Lower leg skin (tissue), 4 donors: ENCODE results near the gene C20orf96. TPM values are rescaled to one million over a fixed set of nuclear protein-coding genes. Genes with fewer than 3 reads are reported as not detected.
A peak's percentile ranks its signal among the peaks of the same experiment; 100 is the strongest.

Experiments
- DNase-seq, 2 donors: peaks; one replicate each; pipeline ENCODE4 v3.0.0-alpha.2; 2019; ENCODE audit warnings: low spot score in 2 of 2
- H3K4me3 ChIP-seq: fragments of 200-600 bp; sonication (generic); 2 replicates; pipeline ENCODE4 v1.5.1; 2017; ENCODE audit warnings: mild to moderate bottlenecking, low read depth; ENCODE audit not compliant: poor library complexity, severe bottlenecking
- POLR2A ChIP-seq, 2 donors: fragments of 450-650 bp; IDR thresholded peaks; one replicate each; pipeline ENCODE4 v1.6.1; 2016 to 2017; ENCODE audit warnings: antibody characterized with exemption in 2 of 2, mild to moderate bottlenecking in 1 of 2, moderate library complexity in 1 of 2
- WGBS, 2 donors: methylation state at CpG; one replicate each; pipeline ENCODE4 v1.1.5; 2018; 5-methylcytosine and 5-hydroxymethylcytosine counted together
- intact Hi-C: fragments of 100-400 bp; cut with DNase I; formaldehyde crosslinking; loops from one replicate; pipeline ENCODE4 v1.15.0; 2023; ENCODE audit warnings: low total_unique reads
- total RNA-seq, 4 donors: library from RNA; depleted of rRNA; stranded (reverse); fragments of >200 nt; gene quantifications; one replicate each; pipeline ENCODE4 v1.1.0, GENCODE V29; 2016
- TF ChIP-seq, protein P1 (sequence below), 3 donors: fragments of 450-650 bp; IDR thresholded peaks; one replicate each; pipeline ENCODE4 v1.5.1; 2016; ENCODE audit warnings: antibody characterized with exemption in 3 of 3, mild to moderate bottlenecking in 3 of 3, moderate library complexity in 2 of 3

C20orf96 gene
- total RNA-seq, 4 donors from 2014 or later, result 0.36 to 0.59 (median 0.52) TPM; not detected in 1

DNA sequence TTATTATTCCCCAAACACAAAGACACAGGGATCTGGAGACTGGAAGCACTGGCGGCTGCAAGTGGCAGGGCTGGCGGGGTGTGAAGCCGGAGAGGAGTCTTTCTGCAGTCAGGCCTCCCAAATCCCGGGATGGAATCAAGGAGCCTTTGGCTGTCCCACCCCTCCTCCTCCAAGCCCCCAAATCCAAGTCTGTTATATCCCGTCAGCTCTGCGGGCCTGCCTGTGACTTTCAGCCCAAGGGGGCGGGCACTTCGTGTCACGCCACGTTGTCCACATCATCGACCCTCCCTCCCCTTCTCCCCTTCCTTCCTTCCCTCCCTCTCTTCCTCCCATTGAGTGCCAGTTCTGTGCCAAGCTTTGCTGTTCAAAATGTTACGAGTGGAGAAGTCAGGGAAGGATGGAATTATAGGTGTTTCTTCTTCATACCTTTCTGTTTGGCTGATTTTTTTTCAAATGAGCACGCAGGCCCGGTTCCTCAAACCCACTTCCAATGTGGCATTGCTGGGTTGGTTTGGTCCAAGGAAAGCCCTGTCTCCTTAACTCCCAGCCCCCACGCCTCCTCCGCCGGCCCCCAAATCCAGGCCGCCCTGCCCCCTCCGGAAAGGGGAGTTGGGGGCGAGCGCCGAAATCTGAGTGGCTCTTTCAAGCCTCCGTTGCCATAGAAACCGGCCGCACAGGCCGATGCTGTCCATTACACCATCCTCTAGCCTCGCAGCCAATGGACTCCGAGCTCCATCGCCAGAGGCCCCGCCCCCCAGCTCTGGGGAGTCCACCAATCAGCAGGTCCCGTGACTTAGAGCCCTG lies 19.5 kb upstream of the C20orf96 start:
- intact Hi-C loops, result no loop called here
- 4 to 6% methylated on average over 27 to 31 of the region's 31 CpGs for WGBS, 2 donors
- TF ChIP-seq, protein P1, sequence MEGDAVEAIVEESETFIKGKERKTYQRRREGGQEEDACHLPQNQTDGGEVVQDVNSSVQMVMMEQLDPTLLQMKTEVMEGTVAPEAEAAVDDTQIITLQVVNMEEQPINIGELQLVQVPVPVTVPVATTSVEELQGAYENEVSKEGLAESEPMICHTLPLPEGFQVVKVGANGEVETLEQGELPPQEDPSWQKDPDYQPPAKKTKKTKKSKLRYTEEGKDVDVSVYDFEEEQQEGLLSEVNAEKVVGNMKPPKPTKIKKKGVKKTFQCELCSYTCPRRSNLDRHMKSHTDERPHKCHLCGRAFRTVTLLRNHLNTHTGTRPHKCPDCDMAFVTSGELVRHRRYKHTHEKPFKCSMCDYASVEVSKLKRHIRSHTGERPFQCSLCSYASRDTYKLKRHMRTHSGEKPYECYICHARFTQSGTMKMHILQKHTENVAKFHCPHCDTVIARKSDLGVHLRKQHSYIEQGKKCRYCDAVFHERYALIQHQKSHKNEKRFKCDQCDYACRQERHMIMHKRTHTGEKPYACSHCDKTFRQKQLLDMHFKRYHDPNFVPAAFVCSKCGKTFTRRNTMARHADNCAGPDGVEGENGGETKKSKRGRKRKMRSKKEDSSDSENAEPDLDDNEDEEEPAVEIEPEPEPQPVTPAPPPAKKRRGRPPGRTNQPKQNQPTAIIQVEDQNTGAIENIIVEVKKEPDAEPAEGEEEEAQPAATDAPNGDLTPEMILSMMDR (IDR thresholded peaks at IDR 0.05), result no peak
- TF ChIP-seq POLR2A (IDR thresholded peaks at IDR 0.05), result no peak
- peak; percentile 96 to 99 for DNase-seq
- H3K4me3 ChIP-seq, result no peak overlapping the region

DNA sequence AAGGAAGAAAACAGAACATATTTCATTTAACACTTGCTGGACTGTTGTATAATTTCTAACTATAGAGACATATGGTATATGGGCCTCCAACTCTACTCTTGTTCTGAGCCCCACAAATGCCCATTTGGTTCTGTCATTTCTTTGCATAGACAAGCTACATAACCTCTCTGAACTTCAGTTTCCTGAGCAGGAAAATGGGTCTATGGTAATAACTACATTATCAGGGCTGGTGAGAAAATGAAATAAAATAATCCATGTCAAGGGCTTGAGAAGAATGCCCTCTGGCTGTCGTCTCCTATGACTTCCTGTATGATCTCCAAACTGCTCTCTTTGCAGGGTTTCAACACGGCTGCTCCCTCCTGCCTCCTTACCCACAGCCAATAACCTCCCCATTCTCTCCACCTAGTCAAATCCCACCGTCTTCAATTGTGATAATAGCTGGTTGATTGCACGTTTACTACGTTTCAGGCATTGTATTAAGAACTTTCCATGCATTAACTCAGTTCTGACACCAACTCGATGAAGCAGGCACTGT lies 18.8 kb upstream of the C20orf96 start:
- TF ChIP-seq, protein P1 (IDR thresholded peaks at IDR 0.05), result no peak
- no peak for TF ChIP-seq POLR2A (IDR thresholded peaks at IDR 0.05)
- intact Hi-C loops, result no loop called here
- 7 to 9% methylated on average over 6 of the region's 6 CpGs for WGBS, 2 donors

GRCh38 chr20:308427-309038 lies 18.0 kb upstream of the C20orf96 start:
- DNase-seq, result no peak
- TF ChIP-seq POLR2A (IDR thresholded peaks at IDR 0.05), result no peak
- TF ChIP-seq, protein P1 (IDR thresholded peaks at IDR 0.05), result no peak
- intact Hi-C loops, result no loop called here
- H3K4me3 ChIP-seq, result no peak overlapping the region
- WGBS, 2 donors, result 46 to 58% methylated on average over 6 of the region's 7 CpGs

More for the DNA sequence above, 18.8 kb upstream of the C20orf96 start:
- no peak for DNase-seq
- no peak overlapping the region for H3K4me3 ChIP-seq

- no peak for DNase-seq
- no peak overlapping the region for H3K4me3 ChIP-seq
- TF ChIP-seq POLR2A (IDR thresholded peaks at IDR 0.05), result no peak
- TF ChIP-seq, protein P1 (IDR thresholded peaks at IDR 0.05), result no peak
- WGBS, 2 donors, result 69 to 73% methylated on average over 11 of the region's 11 CpGs
- intact Hi-C loops, result no loop called here
These were observed 15.2 kb upstream of the C20orf96 start for GRCh38 chr20:305745-306144.

GRCh38 chr20:301886-302848 lies 11.6 kb upstream of the C20orf96 start:
- intact Hi-C loops, result no loop called here
- no peak for DNase-seq
- no peak for TF ChIP-seq POLR2A (IDR thresholded peaks at IDR 0.05)
- TF ChIP-seq, protein P1 (IDR thresholded peaks at IDR 0.05), result no peak

More at GRCh38 chr20:301886-302848, 11.6 kb upstream of the C20orf96 start:
- WGBS, 2 donors, result 50% methylated on average over 13 of the region's 13 CpGs
- no peak overlapping the region for H3K4me3 ChIP-seq
